HepG2 (cell line): ENCODE data around the gene IL17C. TPM values are rescaled to one million over a fixed set of nuclear protein-coding genes. Genes with fewer than 3 reads are reported as not detected.

ENCODE experiments used
- EHMT2 ChIP-seq: fragments of 200-600 bp; sonication (generic); IDR thresholded peaks from 2 replicates; pipeline ENCODE4 v1.7.0; 2017; ENCODE audit warnings: antibody characterized with exemption, low read depth, low read length, borderline replicate concordance
- FOSL1 ChIP-seq: sonication (generic); formaldehyde crosslinking; IDR thresholded peaks from 2 replicates; pipeline ENCODE4 v1.9.0; 2021; ENCODE audit warnings: missing genetic modification reagents, borderline replicate concordance
- GMEB1 ChIP-seq: sonication (generic); formaldehyde crosslinking; IDR thresholded peaks from 2 replicates; pipeline ENCODE4 v1.5.1; 2020; ENCODE audit warnings: missing genetic modification reagents, mild to moderate bottlenecking, borderline replicate concordance
- KDM5A ChIP-seq: fragments of 200-600 bp; sonication (generic); IDR thresholded peaks from 2 replicates; pipeline ENCODE4 v1.7.0; 2018; ENCODE audit warnings: antibody characterized with exemption, mild to moderate bottlenecking, low read length, borderline replicate concordance
- POGZ ChIP-seq: sonication (generic); formaldehyde crosslinking; IDR thresholded peaks from 2 replicates; pipeline ENCODE4 v1.4.0; 2020; ENCODE audit warnings: mild to moderate bottlenecking, missing genetic modification reagents
- PRDM15 ChIP-seq: sonication (generic); formaldehyde crosslinking; IDR thresholded peaks from 2 replicates; pipeline ENCODE4 v1.4.0; 2020; ENCODE audit warnings: missing genetic modification reagents
- RNF219 ChIP-seq: sonication (generic); formaldehyde crosslinking; IDR thresholded peaks from 2 replicates; pipeline ENCODE4 v1.5.0; 2020; ENCODE audit warnings: mild to moderate bottlenecking, missing genetic modification reagents
- RXRB ChIP-seq: IDR thresholded peaks from 2 replicates; pipeline ENCODE4 v1.6.1; 2016; ENCODE audit warnings: borderline replicate concordance, missing genetic modification reagents, missing compliant biosample characterization
- TCF7 ChIP-seq: sonication (generic); IDR thresholded peaks from 2 replicates; pipeline ENCODE4 v1.6.1; 2016; ENCODE audit warnings: antibody characterized with exemption, low read depth
- ZBED4 ChIP-seq: sonication (generic); formaldehyde crosslinking; IDR thresholded peaks from 2 replicates; pipeline ENCODE4 v1.4.0; 2020; ENCODE audit warnings: missing genetic modification reagents, borderline replicate concordance
- ZIK1 ChIP-seq: sonication (generic); formaldehyde crosslinking; IDR thresholded peaks from 2 replicates; pipeline ENCODE4 v1.5.0; 2020; ENCODE audit warnings: mild to moderate bottlenecking, low read depth, missing genetic modification reagents, borderline replicate concordance
- ZKSCAN8 ChIP-seq: IDR thresholded peaks from 2 replicates; pipeline ENCODE4 v1.6.1; 2016; ENCODE audit warnings: borderline replicate concordance, missing genetic modification reagents, missing compliant biosample characterization
- ZNF33A ChIP-seq: sonication (generic); formaldehyde crosslinking; IDR thresholded peaks from 2 replicates; pipeline ENCODE4 v1.5.1; 2020; ENCODE audit warnings: missing genetic modification reagents, mild to moderate bottlenecking, moderate library complexity, borderline replicate concordance
- ZNF34 ChIP-seq: sonication (generic); formaldehyde crosslinking; IDR thresholded peaks from 2 replicates; pipeline ENCODE4 v1.4.0; 2020; ENCODE audit warnings: mild to moderate bottlenecking, missing genetic modification reagents, borderline replicate concordance
- ZNF367 ChIP-seq: sonication (generic); formaldehyde crosslinking; IDR thresholded peaks from 2 replicates; pipeline ENCODE4 v1.4.0; 2020; ENCODE audit warnings: missing genetic modification reagents, borderline replicate concordance
- ZNF468 ChIP-seq: sonication (generic); formaldehyde crosslinking; IDR thresholded peaks from 2 replicates; pipeline ENCODE4 v1.8.0; 2022; ENCODE audit warnings: mild to moderate bottlenecking, moderate library complexity, missing genetic modification reagents
- polyA plus RNA-seq, 8 experiments: library from polyadenylated mRNA; depleted of rRNA in 3 of 8; stranded (reverse) in 7 of 8; unstranded in 1 of 8; fragments of >200 nt; fragmentation: Illumina TruSeq in 4 of 8; extraction: Trizol in 4 of 8; gene quantifications; 2 replicates each; pipeline versions ENCODE4 v1.2.1 to v1.2.3, GENCODE V29; 2011 to 2016; ENCODE audit warnings: low read depth in 4 of 8, missing spikeins in 1 of 8, mixed read lengths in 1 of 8; ENCODE audit not compliant: insufficient read depth in 1 of 8
- total RNA-seq, 5 experiments: library from RNA; depleted of rRNA; stranded (reverse); fragments of >200 nt; fragmentation: Illumina TruSeq; extraction: Trizol; gene quantifications; 2 replicates each; pipeline ENCODE4 v1.2.3, GENCODE V29; 2016; ENCODE audit warnings: low read depth in 1 of 5

Gene IL17C
- total and polyA plus RNA-seq, 2 of the 13 experiments (the other 11 are each of a cell fraction or from before 2014, with no cell fraction given) = not detected

- TF ChIP-seq ZBED4 (CRISPR knock-in tag) (peak; percentile 53; the same call in 1 of the 2 replicates), PRDM15 (CRISPR knock-in tag) (no peak), KDM5A (no peak), EHMT2 (peak; percentile 36; the same call in 1 of the 2 replicates), ZNF34 (CRISPR knock-in tag) (no peak), RNF219 (CRISPR knock-in tag) (no peak), POGZ (CRISPR knock-in tag) (peak; percentile 38; the same call in 1 of the 2 replicates), ZNF33A (no peak), ZNF468 (CRISPR knock-in tag) (0 out of 2 replicates have a peak, but pooled peaks have one; percentile 75), RXRB (peak; percentile 75; the same call in 1 of the 2 replicates), ZNF367 (CRISPR knock-in tag) (no peak), FOSL1 (CRISPR knock-in tag) (0 out of 2 replicates have a peak, but pooled peaks have one; percentile 27), ZIK1 (0 out of 2 replicates have a peak, but pooled peaks have one; percentile 31), GMEB1 (CRISPR knock-in tag) (no peak), ZKSCAN8 (CRISPR knock-in tag) (0 out of 2 replicates have a peak, but pooled peaks have one; percentile 51), TCF7 (no peak)
These were observed 20.0 kb upstream of the IL17C start (continued) for GRCh38 chr16:88618182-88618955.
